Endometrial microvascular endothelial cells (primary cell): ENCODE results near the gene SLC35E2B. TPM values are rescaled to one million over a fixed set of nuclear protein-coding genes. Genes with fewer than 3 reads are reported as not detected.

Experiments used
- in situ Hi-C: cut with HindIII; loops from 2 replicates; pipeline ENCODE4 v1.10.0; 2017; ENCODE audit warnings: low sequenced_read_pairs, low pct_unique_long_range_greater_than_20kb; ENCODE audit errors: inconsistent ontology term
- total RNA-seq: library from RNA; depleted of rRNA; stranded (reverse); fragments of >200 nt; gene quantifications from one replicate; pipeline ENCODE4 v1.2.3, GENCODE V29; 2015; ENCODE audit errors: inconsistent ontology term

The SLC35E2B gene
- total RNA-seq, 1 donor from 2014 or later = 23.0 TPM

- in situ Hi-C loops = no loop called here
Measured at GRCh38 chr1:1629430-1630190, 63.0 kb downstream of the SLC35E2B start.

GRCh38 chr1:1628754-1629429, 63.7 kb downstream of the SLC35E2B start:
- in situ Hi-C loops = no loop called here

- in situ Hi-C loops = no loop called here
Measured at GRCh38 chr1:1627829-1628753, 64.5 kb downstream of the SLC35E2B start.

GRCh38 chr1:1627261-1627828, 65.2 kb downstream of the SLC35E2B start:
- in situ Hi-C loops = no loop called here

GRCh38 chr1:1626207-1627141, 66.1 kb downstream of the SLC35E2B start:
- in situ Hi-C loops = no loop called here

GRCh38 chr1:1625824-1626206, 66.8 kb downstream of the SLC35E2B start:
- in situ Hi-C loops = no loop called here

- in situ Hi-C loops = no loop called here
Measured at GRCh38 chr1:1625404-1625775, 67.2 kb downstream of the SLC35E2B start.

GRCh38 chr1:1624443-1625403, 67.9 kb downstream of the SLC35E2B start:
- in situ Hi-C loops = no loop called here

GRCh38 chr1:1623631-1624442, 68.8 kb downstream of the SLC35E2B start:
- in situ Hi-C loops = no loop called here

- in situ Hi-C loops = no loop called here
Measured at GRCh38 chr1:1623181-1623630, 69.4 kb downstream of the SLC35E2B start.

GRCh38 chr1:1622788-1623094, 69.9 kb downstream of the SLC35E2B start:
- in situ Hi-C loops = no loop called here

- in situ Hi-C loops = no loop called here
Measured at GRCh38 chr1:1622010-1622787, 70.4 kb downstream of the SLC35E2B start.

GRCh38 chr1:1621173-1622009, 71.2 kb downstream of the SLC35E2B start:
- in situ Hi-C loops = no loop called here

GRCh38 chr1:1620433-1621139, 72.0 kb downstream of the SLC35E2B start:
- in situ Hi-C loops = no loop called here
